Neural crest cell (in vitro differentiated cells): ENCODE data around the gene IGLL5. TPM values are rescaled to one million over a fixed set of nuclear protein-coding genes. Genes with fewer than 3 reads are reported as not detected.
A peak's percentile ranks its signal among the peaks of the same experiment; 100 is the strongest.

ENCODE experiments used
- DNase-seq: peaks from one replicate; pipeline ENCODE4 v3.0.0; 2021; ENCODE audit warnings: low read depth, mixed read lengths, low spot score
- H3K27ac Mint-ChIP-seq: one replicate; pipeline ENCODE4 v1.8.0; 2021; ENCODE audit warnings: mild to moderate bottlenecking, mixed read lengths; ENCODE audit not compliant: unreplicated experiment
- H3K27me3 Mint-ChIP-seq: 2 replicates; pipeline ENCODE4 v1.8.0; 2021; ENCODE audit warnings: low read depth, mild to moderate bottlenecking, mixed read lengths
- H3K36me3 Mint-ChIP-seq: 2 replicates; pipeline ENCODE4 v1.8.0; 2021; ENCODE audit warnings: low read depth, mild to moderate bottlenecking, mixed read lengths
- H3K4me1 Mint-ChIP-seq: 2 replicates; pipeline ENCODE4 v1.8.0; 2021; ENCODE audit warnings: mixed read lengths
- H3K4me3 Mint-ChIP-seq: one replicate; pipeline ENCODE4 v1.8.0; 2021; ENCODE audit warnings: mild to moderate bottlenecking, mixed read lengths
- H3K9me3 Mint-ChIP-seq: 2 replicates; pipeline ENCODE4 v1.8.0; 2021; ENCODE audit warnings: mixed read lengths
- CTCF ChIP-seq: fragments of 200-600 bp; sonication (generic); conservative IDR thresholded peaks from 2 replicates; pipeline ENCODE4 v1.5.0; 2021; ENCODE audit warnings: antibody characterized with exemption, mild to moderate bottlenecking
- total RNA-seq: library from RNA; stranded (reverse); gene quantifications from 2 replicates; pipeline ENCODE4 v1.2.1, GENCODE V29; 2021

The IGLL5 gene
- total RNA-seq, 1 donor from 2014 or later: not detected

GRCh38 chr22:22923930-22924329, 36.3 kb downstream of the IGLL5 start:
- Mint-ChIP-seq H3K27me3 (peaks cover 23% of the 10 kb centered on the region), H3K36me3 (no peaks in the 10 kb centered on the region), H3K4me1 (no peaks in the 10 kb centered on the region), H3K4me3 (no peak overlapping the region), H3K27ac (no peak overlapping the region), H3K9me3 (no peaks in the 10 kb centered on the region)
- DNase-seq: no peak
- no peak for TF ChIP-seq CTCF

GRCh38 chr22:22924369-22925145, 36.9 kb downstream of the IGLL5 start:
- Mint-ChIP-seq H3K4me3 (no peak overlapping the region), H3K4me1 (no peaks in the 10 kb centered on the region), H3K27me3 (peaks cover 23% of the 10 kb centered on the region), H3K27ac (peak overlapping the region; percentile 43), H3K36me3 (no peaks in the 10 kb centered on the region), H3K9me3 (no peaks in the 10 kb centered on the region)
- DNase-seq: no peak
- TF ChIP-seq CTCF: no peak

- no peak for TF ChIP-seq CTCF
- H3K4me1 Mint-ChIP-seq: no peaks in the 10 kb centered on the region
- H3K9me3 Mint-ChIP-seq: no peaks in the 10 kb centered on the region
- H3K36me3 Mint-ChIP-seq: no peaks in the 10 kb centered on the region
- DNase-seq: no peak
- H3K27me3 Mint-ChIP-seq: peaks cover 23% of the 10 kb centered on the region
- no peak overlapping the region for H3K27ac Mint-ChIP-seq
- H3K4me3 Mint-ChIP-seq: no peak overlapping the region
Observed at GRCh38 chr22:22925146-22925804, 37.7 kb downstream of the IGLL5 start.

GRCh38 chr22:22925805-22926369, 38.3 kb downstream of the IGLL5 start:
- Mint-ChIP-seq H3K4me3 (no peak overlapping the region), H3K27ac (no peak overlapping the region), H3K9me3 (no peaks in the 10 kb centered on the region), H3K36me3 (no peaks in the 10 kb centered on the region), H3K27me3 (peaks cover 23% of the 10 kb centered on the region), H3K4me1 (no peaks in the 10 kb centered on the region)
- no peak for TF ChIP-seq CTCF
- DNase-seq: no peak

- peaks cover 27% of the 10 kb centered on the region for H3K27me3 Mint-ChIP-seq
- H3K27ac Mint-ChIP-seq: no peak overlapping the region
- no peak overlapping the region for H3K4me3 Mint-ChIP-seq
- no peak for TF ChIP-seq CTCF
- H3K36me3 Mint-ChIP-seq: no peaks in the 10 kb centered on the region
- no peak for DNase-seq
- H3K4me1 Mint-ChIP-seq: no peaks in the 10 kb centered on the region
- no peaks in the 10 kb centered on the region for H3K9me3 Mint-ChIP-seq
Observed at GRCh38 chr22:22926370-22927195, 39.0 kb downstream of the IGLL5 start.
